ENCODE measurements around the gene ST6GALNAC3. TPM values are rescaled to one million over a fixed set of nuclear protein-coding genes. Genes with fewer than 3 reads are reported as not detected.

The ST6GALNAC3 gene
- total RNA-seq, 2 donors from 2014 or later: 6.3 to 7.6 TPM

- no peak overlapping the region for H3K27ac ChIP-seq (ENCODE audit: low read depth, low read length)
- H3K9me3 Mint-ChIP-seq: no peaks in the 10 kb centered on the region
- H3K27me3 ChIP-seq (ENCODE audit: control insufficient read depth, insufficient read depth, low read length, poor library complexity, severe bottlenecking): no peaks in the 10 kb centered on the region
- H3K36me3 Mint-ChIP-seq (ENCODE audit: low read depth): no peaks in the 10 kb centered on the region
- TF ChIP-seq CTCF (conservative IDR thresholded peaks at IDR 0.05): peak; percentile 66
- peak; percentile 74 for DNase-seq
- H3K4me3 ChIP-seq (ENCODE audit: low read length): no peak overlapping the region
- H3K4me1 ChIP-seq (ENCODE audit: control insufficient read depth, insufficient read depth, low read length): peaks cover 2% of the 10 kb centered on the region
- WGBS, 2 experiments (ENCODE audit: insufficient coverage in 1 of 2, insufficient read length in 1 of 2): 72% methylated on average over 1 of the region's 1 CpG; no CpG with 5 or more reads in 1 of the 2 experiments
- peaks cover 15% of the 10 kb centered on the region for H3K4me1 Mint-ChIP-seq
- H3K36me3 ChIP-seq (ENCODE audit: control insufficient read depth, insufficient read depth, low read length): no peaks in the 10 kb centered on the region
- no peak overlapping the region for H3K27ac Mint-ChIP-seq
- no peak overlapping the region for H3K4me3 Mint-ChIP-seq
- H3K9me3 ChIP-seq (ENCODE audit: control insufficient read depth, low read length): no peaks in the 10 kb centered on the region
- no peaks in the 10 kb centered on the region for H3K27me3 Mint-ChIP-seq (ENCODE audit: insufficient read depth)
- H3K9ac ChIP-seq (ENCODE audit: extremely low read depth, low read length, poor library complexity, severe bottlenecking): no peak overlapping the region
These were observed 65.7 kb downstream of the ST6GALNAC3 start for GRCh38 chr1:76140227-76140626.

GRCh38 chr1:76141929-76142328, 67.4 kb downstream of the ST6GALNAC3 start:
- no peak overlapping the region for H3K27ac Mint-ChIP-seq
- Histone ChIP-seq H3K4me1 (ENCODE audit: control insufficient read depth, insufficient read depth, low read length) (peaks cover 2% of the 10 kb centered on the region), H3K9ac (ENCODE audit: extremely low read depth, low read length, poor library complexity, severe bottlenecking) (no peak overlapping the region), H3K27me3 (ENCODE audit: control insufficient read depth, insufficient read depth, low read length, poor library complexity, severe bottlenecking) (no peaks in the 10 kb centered on the region), H3K27ac (ENCODE audit: low read depth, low read length) (no peak overlapping the region), H3K4me3 (ENCODE audit: low read length) (no peak overlapping the region), H3K9me3 (ENCODE audit: control insufficient read depth, low read length) (no peaks in the 10 kb centered on the region), H3K36me3 (ENCODE audit: control insufficient read depth, insufficient read depth, low read length) (no peaks in the 10 kb centered on the region)
- peak; percentile 72 for DNase-seq
- H3K9me3 Mint-ChIP-seq: no peaks in the 10 kb centered on the region
- no peak overlapping the region for H3K4me3 Mint-ChIP-seq
- H3K27me3 Mint-ChIP-seq (ENCODE audit: insufficient read depth): no peaks in the 10 kb centered on the region
- H3K4me1 Mint-ChIP-seq: peaks cover 15% of the 10 kb centered on the region
- no peaks in the 10 kb centered on the region for H3K36me3 Mint-ChIP-seq (ENCODE audit: low read depth)
- TF ChIP-seq CTCF (conservative IDR thresholded peaks at IDR 0.05): no peak
- 89 to 94% methylated on average over 2 of the region's 2 CpGs for WGBS, 2 experiments (ENCODE audit: insufficient coverage in 1 of 2, insufficient read length in 1 of 2)

- no peak for DNase-seq
- Mint-ChIP-seq H3K4me1 (peaks cover 15% of the 10 kb centered on the region), H3K27ac (no peak overlapping the region), H3K27me3 (ENCODE audit: insufficient read depth) (no peaks in the 10 kb centered on the region), H3K4me3 (no peak overlapping the region), H3K36me3 (ENCODE audit: low read depth) (no peaks in the 10 kb centered on the region), H3K9me3 (no peaks in the 10 kb centered on the region)
- no peaks in the 10 kb centered on the region for H3K27me3 ChIP-seq (ENCODE audit: control insufficient read depth, insufficient read depth, low read length, poor library complexity, severe bottlenecking)
- H3K4me3 ChIP-seq (ENCODE audit: low read length): no peak overlapping the region
- no peak for TF ChIP-seq CTCF (conservative IDR thresholded peaks at IDR 0.05)
- no peak overlapping the region for H3K9ac ChIP-seq (ENCODE audit: extremely low read depth, low read length, poor library complexity, severe bottlenecking)
- H3K27ac ChIP-seq (ENCODE audit: low read depth, low read length): no peak overlapping the region
- 87 to 93% methylated on average over 4 of the region's 5 CpGs for WGBS, 2 experiments (ENCODE audit: insufficient coverage in 1 of 2, insufficient read length in 1 of 2)
- no peaks in the 10 kb centered on the region for H3K9me3 ChIP-seq (ENCODE audit: control insufficient read depth, low read length)
- peaks cover 2% of the 10 kb centered on the region for H3K4me1 ChIP-seq (ENCODE audit: control insufficient read depth, insufficient read depth, low read length)
- H3K36me3 ChIP-seq (ENCODE audit: control insufficient read depth, insufficient read depth, low read length): no peaks in the 10 kb centered on the region
These were observed 68.4 kb downstream of the ST6GALNAC3 start for GRCh38 chr1:76142771-76143540.
